Left lung (tissue), 10 donors: ENCODE results near the gene ACADS. TPM values are rescaled to one million over a fixed set of nuclear protein-coding genes. Genes with fewer than 3 reads are reported as not detected.

ENCODE experiments used
- ATAC-seq: fragments of 200-7000 bp; cut with Tn5 transposase; one replicate; pipeline ENCODE4 v1.9.1; 2020; ENCODE audit warnings: moderate library complexity
- DNase-seq, 4 donors: peaks; one replicate each; pipeline ENCODE4 v3.0.0-alpha.2; 2013 to 2020
- H3K27ac ChIP-seq, 2 donors: fragments of 200-600 bp; sonication (generic) in 1 of 2; one replicate each; pipeline versions ENCODE4 v1.5.0 to v1.8.0; 2020 to 2021
- H3K27me3 ChIP-seq, 2 donors: fragments of 200-600 bp; sonication (generic) in 1 of 2; one replicate each; pipeline versions ENCODE4 v1.5.0 to v1.8.0; 2020 to 2021
- H3K36me3 ChIP-seq, 2 donors: fragments of 200-600 bp; sonication (generic) in 1 of 2; one replicate each; pipeline versions ENCODE4 v1.5.0 to v1.8.0; 2020 to 2021
- H3K4me1 ChIP-seq, 2 donors: fragments of 200-600 bp; one replicate each; pipeline ENCODE4 v1.8.0; 2021
- H3K4me3 ChIP-seq, 2 donors: fragments of 200-600 bp; sonication (generic) in 1 of 2; one replicate each; pipeline versions ENCODE4 v1.5.0 to v1.8.0; 2020 to 2021; ENCODE audit warnings: mild to moderate bottlenecking in 1 of 2
- H3K9me3 ChIP-seq, 2 donors: fragments of 200-600 bp; sonication (generic) in 1 of 2; one replicate each; pipeline versions ENCODE4 v1.5.0 to v1.8.0; 2020 to 2021
- intact Hi-C, 2 donors: fragments of 100-400 bp; cut with DNase I; formaldehyde crosslinking; loops; one replicate each; pipeline versions ENCODE4 v1.11.2 to v1.14.2; 2022
- polyA plus RNA-seq, 6 donors: library from polyadenylated mRNA; unstranded; fragments of 120-200 nt; gene quantifications; one replicate each; pipeline ENCODE4 v1.2.1, GENCODE V29; 2013; ENCODE audit not compliant: insufficient read length in 6 of 6
- total RNA-seq, 2 donors: library from RNA; stranded (reverse); fragmentation: NEBNext Ultra II Directional; extraction: Animal tissue kit (Norgen Biotek cat#: 25700); gene quantifications; one replicate each; pipeline ENCODE4 v1.2.1, GENCODE V29; 2021
- TF ChIP-seq, protein P1 (sequence below), 2 donors: fragments of 200-600 bp; sonication (generic) in 1 of 2; IDR thresholded peaks; one replicate each; pipeline versions ENCODE4 v1.5.0 to v1.8.0; 2021; ENCODE audit warnings: antibody characterized with exemption in 2 of 2
- donor health status: DM: no; HTN: yes; CAD: no.
- donor health status: DM: no; HTN: no; CAD: no.

The ACADS gene
- total and polyA plus RNA-seq, 8 donors, result 11.5 to 20.6 (median 14.0) TPM

DNA sequence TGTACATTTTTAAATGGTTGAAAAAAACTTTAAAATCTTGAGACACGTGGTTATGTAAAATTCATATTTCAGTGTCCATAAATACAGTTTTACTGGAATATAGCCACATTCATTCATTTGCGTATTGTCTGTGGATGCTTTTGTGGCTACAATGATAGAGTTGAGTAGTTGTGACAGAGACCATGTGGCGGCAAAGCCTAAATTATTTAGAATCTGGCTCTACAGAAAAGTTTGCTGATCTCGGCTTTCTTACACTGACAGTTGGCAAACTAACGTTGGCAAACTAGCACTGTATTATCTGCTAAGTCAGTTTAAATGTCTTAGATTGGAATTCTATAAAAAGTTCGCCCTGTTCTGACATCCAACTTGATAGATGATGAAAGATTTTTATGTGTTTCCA lies 13.0 kb upstream of the ACADS start:
- peak in 1 of 4 donors; percentile 56 for DNase-seq
- peaks cover 12 to 41% of the 10 kb centered on the region in 2 donors for H3K4me1 ChIP-seq
- TF ChIP-seq, protein P1, sequence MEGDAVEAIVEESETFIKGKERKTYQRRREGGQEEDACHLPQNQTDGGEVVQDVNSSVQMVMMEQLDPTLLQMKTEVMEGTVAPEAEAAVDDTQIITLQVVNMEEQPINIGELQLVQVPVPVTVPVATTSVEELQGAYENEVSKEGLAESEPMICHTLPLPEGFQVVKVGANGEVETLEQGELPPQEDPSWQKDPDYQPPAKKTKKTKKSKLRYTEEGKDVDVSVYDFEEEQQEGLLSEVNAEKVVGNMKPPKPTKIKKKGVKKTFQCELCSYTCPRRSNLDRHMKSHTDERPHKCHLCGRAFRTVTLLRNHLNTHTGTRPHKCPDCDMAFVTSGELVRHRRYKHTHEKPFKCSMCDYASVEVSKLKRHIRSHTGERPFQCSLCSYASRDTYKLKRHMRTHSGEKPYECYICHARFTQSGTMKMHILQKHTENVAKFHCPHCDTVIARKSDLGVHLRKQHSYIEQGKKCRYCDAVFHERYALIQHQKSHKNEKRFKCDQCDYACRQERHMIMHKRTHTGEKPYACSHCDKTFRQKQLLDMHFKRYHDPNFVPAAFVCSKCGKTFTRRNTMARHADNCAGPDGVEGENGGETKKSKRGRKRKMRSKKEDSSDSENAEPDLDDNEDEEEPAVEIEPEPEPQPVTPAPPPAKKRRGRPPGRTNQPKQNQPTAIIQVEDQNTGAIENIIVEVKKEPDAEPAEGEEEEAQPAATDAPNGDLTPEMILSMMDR (IDR thresholded peaks at IDR 0.05), result no peak
- no peak overlapping the region for H3K27ac ChIP-seq
- H3K27me3 ChIP-seq, result no peaks in the 10 kb centered on the region
- H3K4me3 ChIP-seq, result no peak overlapping the region
- peaks cover 5 to 43% of the 10 kb centered on the region in 2 donors for H3K36me3 ChIP-seq
- intact Hi-C loops, result loop anchor here in 1 of 2 donors (5.0 to 10.0 kb wide), 2 partner anchors 65 to 128 kb away; partner anchors contain the start of gene POP5
- no peak for ATAC-seq
- H3K9me3 ChIP-seq, result no peaks in the 10 kb centered on the region

DNA sequence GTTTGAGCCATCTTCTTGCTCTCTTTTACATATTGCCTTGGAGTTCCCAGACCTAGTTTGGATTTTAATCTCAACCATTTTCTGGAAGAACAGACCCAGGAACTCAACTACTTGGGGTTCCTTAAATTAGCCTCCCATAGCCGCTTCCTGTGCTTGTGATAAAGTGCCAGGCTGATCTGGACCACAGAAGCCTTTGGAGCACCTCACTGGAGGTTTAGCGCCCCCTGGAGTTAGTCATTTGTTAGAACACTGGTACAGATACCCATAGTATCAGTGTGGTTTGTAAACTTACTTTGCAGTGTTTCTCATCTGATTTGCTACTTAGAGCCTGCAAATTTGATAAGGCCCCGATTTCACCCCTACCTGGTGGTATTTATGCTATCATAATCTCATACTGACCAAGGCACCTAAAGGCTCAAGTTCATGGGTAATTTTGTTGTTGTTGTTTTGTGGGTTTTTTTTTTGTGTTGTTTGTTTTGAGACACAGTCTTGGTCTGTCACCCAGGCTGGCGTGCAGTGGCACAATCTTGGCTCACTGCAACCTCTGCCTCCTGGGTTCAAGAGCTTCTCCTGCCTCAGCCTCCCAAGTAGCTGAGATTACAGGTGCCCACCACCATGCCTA lies 11.7 kb upstream of the ACADS start:
- H3K27me3 ChIP-seq, result no peaks in the 10 kb centered on the region
- peak in 3 of 4 donors; percentile 58 to 86 (median 65) for DNase-seq
- no peaks in the 10 kb centered on the region for H3K9me3 ChIP-seq
- no peak overlapping the region for H3K27ac ChIP-seq
- H3K4me3 ChIP-seq, result no peak overlapping the region
- TF ChIP-seq, protein P1 (IDR thresholded peaks at IDR 0.05), result peak; percentile 86 to 89
- intact Hi-C loops, result loop anchor here in 1 of 2 donors (5.0 to 10.0 kb wide), 2 partner anchors 67 to 129 kb away; partner anchors contain the start of gene POP5
- ATAC-seq, result peak; percentile 76
- peaks cover 5 to 57% of the 10 kb centered on the region in 2 donors for H3K36me3 ChIP-seq
- H3K4me1 ChIP-seq, result peaks cover 12 to 44% of the 10 kb centered on the region in 2 donors

DNA sequence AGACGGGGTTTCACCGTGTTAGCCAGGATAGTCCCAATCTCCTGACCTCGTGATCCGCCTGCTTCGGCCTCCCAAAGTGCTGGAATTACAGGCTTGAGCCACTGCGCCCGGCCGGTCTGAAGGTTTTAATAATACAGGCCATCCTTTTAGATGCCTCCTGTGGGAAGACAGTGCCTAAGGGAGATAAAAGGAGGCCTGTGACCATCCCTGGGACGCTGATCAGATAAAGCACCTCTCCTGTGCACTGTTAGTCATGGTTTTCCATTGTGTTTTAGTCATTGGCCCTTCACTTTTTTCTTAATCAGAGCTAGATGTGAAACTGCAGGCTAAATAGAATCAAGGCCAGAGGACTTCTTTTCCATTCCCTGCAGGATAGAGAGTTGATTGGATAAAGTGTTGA lies 7.6 kb upstream of the ACADS start:
- Histone ChIP-seq H3K4me1 (peaks cover 0 to 46% of the 10 kb centered on the region in 2 donors), H3K9me3 (no peaks in the 10 kb centered on the region), H3K27me3 (no peaks in the 10 kb centered on the region), H3K27ac (no peak overlapping the region), H3K4me3 (no peak overlapping the region), H3K36me3 (peaks cover 5 to 98% of the 10 kb centered on the region in 2 donors)
- TF ChIP-seq, protein P1 (IDR thresholded peaks at IDR 0.05), result no peak
- intact Hi-C loops, result loop anchor here in 1 of 2 donors (10.0 kb wide), 1 partner anchor 133 kb away; the partner anchor contains the start of gene POP5
- no peak for ATAC-seq
- no peak for DNase-seq

DNA sequence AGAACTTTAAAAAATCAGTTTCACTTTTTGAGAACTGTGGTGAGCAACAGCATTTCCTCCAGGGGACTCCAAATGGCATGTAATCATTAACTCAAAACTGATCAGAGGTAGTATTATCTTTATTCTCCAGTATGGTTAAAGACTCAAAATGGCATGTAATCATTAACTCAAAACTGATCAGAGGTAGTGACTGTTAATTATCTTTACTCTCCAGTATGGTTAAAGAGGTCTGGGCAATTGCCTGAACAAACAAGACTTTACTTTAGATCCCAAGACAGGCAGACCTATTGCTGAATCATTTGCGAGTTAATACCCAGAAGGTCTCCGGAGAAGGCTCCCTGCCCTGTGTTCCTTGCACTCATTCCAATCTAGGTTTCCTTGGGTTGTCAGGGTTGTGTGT lies 6.6 kb upstream of the ACADS start:
- no peak for DNase-seq
- no peak overlapping the region for H3K27ac ChIP-seq
- no peak overlapping the region for H3K4me3 ChIP-seq
- peaks cover 0 to 36% of the 10 kb centered on the region in 2 donors for H3K4me1 ChIP-seq
- intact Hi-C loops, result loop anchor here in 1 of 2 donors (10.0 kb wide), 1 partner anchor 134 kb away; the partner anchor contains the start of gene POP5
- ATAC-seq, result no peak
- no peaks in the 10 kb centered on the region for H3K27me3 ChIP-seq
- H3K36me3 ChIP-seq, result peaks cover 5 to 98% of the 10 kb centered on the region in 2 donors
- TF ChIP-seq, protein P1 (IDR thresholded peaks at IDR 0.05), result no peak
- H3K9me3 ChIP-seq, result no peaks in the 10 kb centered on the region

DNA sequence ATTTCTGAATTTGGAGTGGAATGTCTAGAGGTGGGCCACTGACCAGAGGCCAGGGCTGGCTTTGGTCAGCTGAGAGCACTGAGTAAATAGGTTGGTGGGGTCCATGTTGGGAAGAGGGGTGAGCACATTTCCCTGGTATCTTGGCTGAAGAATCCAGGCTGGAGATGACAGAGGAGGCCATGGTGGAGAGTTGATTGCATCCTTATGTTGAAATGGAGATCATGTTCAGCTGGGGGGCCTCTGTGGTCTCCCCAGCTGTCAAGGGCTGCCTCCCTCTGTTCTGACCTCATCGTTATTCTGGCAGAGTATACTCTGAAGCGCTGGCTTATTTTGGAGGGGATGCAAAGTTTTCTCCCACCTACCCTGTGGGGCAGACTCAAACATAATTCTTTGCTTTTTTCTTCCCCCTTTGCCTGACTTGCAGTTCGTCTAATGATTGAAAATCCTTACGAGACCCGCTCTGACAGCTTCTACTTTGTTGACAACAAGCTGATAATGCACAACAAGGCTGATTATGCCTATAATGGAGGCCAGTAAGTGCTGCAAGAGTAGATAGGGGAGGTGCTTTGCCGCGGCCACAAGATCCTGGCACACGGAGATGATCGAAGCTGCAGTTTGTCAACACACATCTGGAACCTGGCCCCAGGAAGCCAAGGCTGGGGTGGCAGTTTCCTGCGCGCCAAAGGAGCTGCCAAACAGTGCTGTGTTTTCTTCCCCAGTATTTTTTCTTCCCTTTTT lies 6.0 kb upstream of the ACADS start:
- Histone ChIP-seq H3K4me3 (no peak overlapping the region), H3K9me3 (no peaks in the 10 kb centered on the region), H3K4me1 (peaks cover under 1 to 37% of the 10 kb centered on the region in 2 donors), H3K36me3 (peaks cover 5 to 92% of the 10 kb centered on the region in 2 donors), H3K27me3 (no peaks in the 10 kb centered on the region), H3K27ac (no peak overlapping the region)
- no peak for ATAC-seq
- TF ChIP-seq, protein P1 (IDR thresholded peaks at IDR 0.05), result no peak
- DNase-seq, result no peak
- intact Hi-C loops, result loop anchor here in 1 of 2 donors (10.0 kb wide), 1 partner anchor 135 kb away; the partner anchor contains the start of gene POP5
